Naive thymus-derived CD8-positive, alpha-beta T cell (primary cell): ENCODE data around the gene ADGRD1. TPM values are rescaled to one million over a fixed set of nuclear protein-coding genes. Genes with fewer than 3 reads are reported as not detected.
A peak's percentile ranks its signal among the peaks of the same experiment; 100 is the strongest.

ENCODE experiments used
- ATAC-seq, 2 donors: fragments of 150-1000 bp; cut with Tn5 transposase in 1 of 2; sonication (Bioruptor Pico), chemical (Tn5 transposase) in 1 of 2; 1 replicate in 1 of 2; 2 replicates in 1 of 2; pipeline ENCODE4 v1.10.0; 2021; ENCODE audit warnings: mild to moderate bottlenecking in 2 of 2, moderate library complexity in 2 of 2
- POLR2A ChIA-PET: fragments of 350-600 bp; sonication (Branson Sonifier 250); formaldehyde crosslinking; loops from one replicate; lab custom pipeline; 2021; ENCODE audit warnings: antibody characterized with exemption; lab: Charles Lee
- DNase-seq, 10 donors: peaks; one replicate each; pipeline versions ENCODE4 v3.0.0 to v3.0.0-alpha.2; 2020 to 2022
- H3K27ac Mint-ChIP-seq, 10 donors: one replicate each; pipeline ENCODE4 v1.8.0; 2020 to 2022; ENCODE audit warnings: mild to moderate bottlenecking in 10 of 10, mixed read lengths in 10 of 10, moderate library complexity in 4 of 10, inconsistent platforms in 1 of 10
- H3K27me3 Mint-ChIP-seq, 5 donors: one replicate each; pipeline ENCODE4 v1.8.0; 2021 to 2022; ENCODE audit warnings: mixed read lengths in 5 of 5
- H3K36me3 Mint-ChIP-seq, 3 donors: one replicate each; pipeline ENCODE4 v1.8.0; 2020 to 2022; ENCODE audit warnings: mixed read lengths in 3 of 3, mild to moderate bottlenecking in 2 of 3, inconsistent platforms in 1 of 3
- H3K4me1 Mint-ChIP-seq, 4 donors: one replicate each; pipeline ENCODE4 v1.8.0; 2021 to 2022; ENCODE audit warnings: mixed read lengths in 4 of 4
- H3K4me3 Mint-ChIP-seq, 10 donors: one replicate each; pipeline ENCODE4 v1.8.0; 2020 to 2022; ENCODE audit warnings: mild to moderate bottlenecking in 10 of 10, mixed read lengths in 10 of 10, moderate library complexity in 6 of 10, inconsistent platforms in 1 of 10
- H3K9me3 Mint-ChIP-seq, 9 donors: one replicate each; pipeline ENCODE4 v1.8.0; 2020 to 2022; ENCODE audit warnings: mixed read lengths in 9 of 9, mild to moderate bottlenecking in 3 of 9, inconsistent platforms in 1 of 9, moderate library complexity in 1 of 9
- polyA plus RNA-seq, 3 donors: library from polyadenylated mRNA; unstranded; fragments of 300-500 nt; fragmentation: Illumina TruSeq; gene quantifications; one replicate each; pipeline ENCODE4 v1.2.3, GENCODE V29; 2021
- total RNA-seq, 8 experiments: library from RNA in 2 of 8; stranded (reverse) in 2 of 8; gene quantifications; one replicate each; pipeline ENCODE4 v1.2.3 and lab custom pipeline; 2021 to 2026

The ADGRD1 gene
- total and polyA plus RNA-seq, 5 experiments from 2014 or later = 0.20 to 0.36 (median 0.34) TPM; not detected in 2

- H3K4me1 Mint-ChIP-seq = peaks cover 0 to 5% (median 2%) of the 10 kb centered on the region in 4 donors
- H3K9me3 Mint-ChIP-seq = no peaks in the 10 kb centered on the region
- H3K27me3 Mint-ChIP-seq = peaks cover 0 to 6% (median 0%) of the 10 kb centered on the region in 5 donors
- H3K27ac Mint-ChIP-seq = no peak overlapping the region
- ATAC-seq (no peak), DNase-seq (no peak)
- POLR2A ChIA-PET = no interaction called here
- no peak overlapping the region for H3K4me3 Mint-ChIP-seq
- no peaks in the 10 kb centered on the region for H3K36me3 Mint-ChIP-seq
Observed at GRCh38 chr12:131142891-131143657, 189.4 kb downstream of the ADGRD1 start.

GRCh38 chr12:131146173-131146675 is 192.5 kb downstream of the ADGRD1 start:
- ATAC-seq (no peak), DNase-seq (no peak)
- H3K4me3 Mint-ChIP-seq = no peak overlapping the region
- no peak overlapping the region for H3K27ac Mint-ChIP-seq
- H3K36me3 Mint-ChIP-seq = peaks cover 0 to 9% (median 0%) of the 10 kb centered on the region in 3 donors
- peaks cover 0 to 9% (median 6%) of the 10 kb centered on the region in 9 donors for H3K9me3 Mint-ChIP-seq
- H3K4me1 Mint-ChIP-seq = peaks cover 0 to 5% (median 2%) of the 10 kb centered on the region in 4 donors
- POLR2A ChIA-PET = no interaction called here
- H3K27me3 Mint-ChIP-seq = peaks cover 0 to 14% (median 9%) of the 10 kb centered on the region in 5 donors

GRCh38 chr12:131147293-131147692 is 193.6 kb downstream of the ADGRD1 start:
- POLR2A ChIA-PET = no interaction called here
- Mint-ChIP-seq H3K4me3 (no peak overlapping the region), H3K36me3 (peaks cover 0 to 11% (median 0%) of the 10 kb centered on the region in 3 donors), H3K27ac (no peak overlapping the region), H3K9me3 (peaks cover 0 to 13% (median 7%) of the 10 kb centered on the region in 9 donors), H3K27me3 (peaks cover 3 to 18% (median 11%) of the 10 kb centered on the region in 5 donors), H3K4me1 (peaks cover 0 to 5% (median 2%) of the 10 kb centered on the region in 4 donors)
- DNase-seq (no peak), ATAC-seq (no peak)

- Mint-ChIP-seq H3K4me3 (no peak overlapping the region), H3K27me3 (peaks cover 7 to 21% (median 11%) of the 10 kb centered on the region in 5 donors), H3K36me3 (peaks cover 0 to 11% (median 0%) of the 10 kb centered on the region in 3 donors), H3K4me1 (peaks cover 0 to 5% (median 2%) of the 10 kb centered on the region in 4 donors), H3K27ac (no peak overlapping the region), H3K9me3 (peaks cover 0 to 13% (median 7%) of the 10 kb centered on the region in 9 donors)
- DNase-seq (no peak), ATAC-seq (no peak)
- POLR2A ChIA-PET = no interaction called here
Observed at GRCh38 chr12:131147894-131148293, 194.2 kb downstream of the ADGRD1 start.

DNA sequence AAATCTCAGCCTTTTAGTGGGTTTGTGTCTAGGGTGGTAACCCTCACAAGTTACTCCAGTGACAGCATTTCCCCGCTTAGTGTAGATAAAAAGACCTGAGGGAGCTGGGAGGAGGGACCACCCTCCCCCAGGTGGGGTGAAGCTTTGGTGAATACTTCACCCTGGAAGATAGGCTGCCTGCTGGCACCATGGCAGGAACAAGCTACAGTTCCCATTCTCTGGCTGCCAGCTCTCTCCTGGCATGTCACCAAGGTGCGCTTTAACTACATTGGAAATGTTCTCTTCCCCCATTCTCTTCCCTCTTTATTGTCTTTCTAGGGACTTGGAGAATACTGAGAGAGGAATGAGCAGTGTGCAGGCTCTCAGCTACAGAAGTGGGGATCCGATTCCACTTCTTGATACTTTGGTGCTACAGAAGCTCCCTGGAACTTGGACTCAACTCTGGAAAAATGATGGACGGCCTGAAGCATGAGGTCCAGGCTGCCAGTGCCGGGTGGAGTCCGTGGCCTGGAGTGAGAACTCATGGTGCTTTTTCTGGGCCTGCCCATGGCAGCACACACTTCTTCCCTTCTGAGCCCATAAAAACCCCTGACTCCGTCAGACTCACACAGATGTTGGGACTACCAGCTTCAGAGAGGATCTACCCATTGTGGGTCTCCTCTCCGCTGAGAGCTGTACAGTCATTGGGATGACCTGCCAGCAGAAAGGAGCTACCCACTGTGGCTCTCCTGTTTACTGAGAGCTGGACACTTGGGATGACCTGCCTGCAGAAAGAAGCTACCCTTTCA is 198.0 kb downstream of the ADGRD1 start:
- peaks cover 22 to 34% (median 23%) of the 10 kb centered on the region in 5 donors for H3K27me3 Mint-ChIP-seq
- no peak overlapping the region for H3K4me3 Mint-ChIP-seq
- H3K9me3 Mint-ChIP-seq = peaks cover 0 to 13% (median 7%) of the 10 kb centered on the region in 9 donors
- no peaks in the 10 kb centered on the region for H3K4me1 Mint-ChIP-seq
- H3K27ac Mint-ChIP-seq = no peak overlapping the region
- DNase-seq (peak in 1 of 10 donors; percentile 2), ATAC-seq (no peak)
- H3K36me3 Mint-ChIP-seq = peaks cover 0 to 11% (median 0%) of the 10 kb centered on the region in 3 donors
- POLR2A ChIA-PET = no interaction called here

- no peaks in the 10 kb centered on the region for H3K4me1 Mint-ChIP-seq
- DNase-seq = peak in 1 of 10 donors; percentile 1
- H3K4me3 Mint-ChIP-seq = no peak overlapping the region
- POLR2A ChIA-PET = no interaction called here
- no peak for ATAC-seq
- peaks cover 0 to 13% (median 7%) of the 10 kb centered on the region in 9 donors for H3K9me3 Mint-ChIP-seq
- no peak overlapping the region for H3K27ac Mint-ChIP-seq
- peaks cover 22 to 34% (median 23%) of the 10 kb centered on the region in 5 donors for H3K27me3 Mint-ChIP-seq
- peaks cover 0 to 11% (median 0%) of the 10 kb centered on the region in 3 donors for H3K36me3 Mint-ChIP-seq
Observed at GRCh38 chr12:131152587-131152986, 198.9 kb downstream of the ADGRD1 start.

DNA sequence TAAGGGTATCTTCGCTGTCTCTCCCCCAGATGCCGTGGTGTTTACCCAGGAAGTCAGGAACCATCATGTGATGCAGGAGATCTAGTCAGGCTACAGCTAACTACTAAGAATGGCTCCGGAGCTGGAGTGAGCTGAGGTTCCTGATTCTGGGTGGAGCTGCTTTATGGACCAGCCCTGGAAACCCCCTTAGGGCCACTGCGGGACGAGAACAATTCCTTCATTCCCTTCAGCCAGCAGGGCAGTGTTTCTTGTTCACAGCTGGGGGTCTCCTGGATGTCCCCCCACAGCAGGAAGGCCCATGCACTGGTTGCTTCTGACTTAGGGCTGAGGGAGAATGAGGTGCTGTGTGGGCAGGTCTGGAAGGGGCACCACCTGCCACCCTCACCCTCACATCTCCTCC is 199.3 kb downstream of the ADGRD1 start:
- Mint-ChIP-seq H3K36me3 (peaks cover 0 to 11% (median 0%) of the 10 kb centered on the region in 3 donors), H3K27ac (no peak overlapping the region), H3K9me3 (peaks cover 0 to 13% (median 7%) of the 10 kb centered on the region in 9 donors), H3K4me3 (no peak overlapping the region), H3K4me1 (no peaks in the 10 kb centered on the region), H3K27me3 (peaks cover 22 to 34% (median 23%) of the 10 kb centered on the region in 5 donors)
- DNase-seq (peak in 1 of 10 donors; percentile 3), ATAC-seq (no peak)
- POLR2A ChIA-PET = no interaction called here

GRCh38 chr12:131153956-131154355 is 200.2 kb downstream of the ADGRD1 start:
- ATAC-seq = no peak

DNA sequence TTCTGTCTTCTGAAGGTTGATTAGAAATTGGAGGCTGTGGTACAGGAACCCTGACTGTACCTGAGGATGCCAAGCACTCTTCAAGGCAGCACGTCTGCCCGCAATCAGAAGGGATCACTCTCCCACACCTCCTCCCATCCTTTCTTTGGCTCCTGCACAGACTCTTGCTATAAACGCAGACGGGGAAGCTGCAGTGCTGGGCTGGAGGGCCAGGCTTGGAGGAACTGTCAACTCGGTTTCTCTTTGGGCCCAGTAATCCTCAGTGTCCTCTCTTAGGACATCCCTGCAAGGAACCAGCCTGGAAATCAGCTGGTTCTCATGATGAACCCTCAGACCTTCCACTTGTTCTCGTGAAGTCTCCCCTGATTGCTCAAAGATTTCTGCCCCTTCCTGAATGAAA is 201.4 kb downstream of the ADGRD1 start:
- no peak for DNase-seq
- Mint-ChIP-seq H3K4me1 (no peaks in the 10 kb centered on the region), H3K27ac (no peak overlapping the region), H3K36me3 (peaks cover 0 to 11% (median 0%) of the 10 kb centered on the region in 3 donors), H3K4me3 (no peak overlapping the region), H3K9me3 (peaks cover 0 to 13% (median 7%) of the 10 kb centered on the region in 9 donors), H3K27me3 (peaks cover 17 to 33% (median 22%) of the 10 kb centered on the region in 5 donors)
- ATAC-seq = no peak
- POLR2A ChIA-PET = no interaction called here

More at GRCh38 chr12:131153956-131154355, 200.2 kb downstream of the ADGRD1 start:
- no peak for DNase-seq
- peaks cover 0 to 11% (median 0%) of the 10 kb centered on the region in 3 donors for H3K36me3 Mint-ChIP-seq
- H3K4me1 Mint-ChIP-seq = no peaks in the 10 kb centered on the region
- POLR2A ChIA-PET = no interaction called here
- H3K4me3 Mint-ChIP-seq = no peak overlapping the region
- H3K9me3 Mint-ChIP-seq = peaks cover 0 to 13% (median 7%) of the 10 kb centered on the region in 9 donors
- no peak overlapping the region for H3K27ac Mint-ChIP-seq
- peaks cover 19 to 33% (median 21%) of the 10 kb centered on the region in 5 donors for H3K27me3 Mint-ChIP-seq

- POLR2A ChIA-PET = no interaction called here
- DNase-seq (no peak), ATAC-seq (no peak)
- H3K27ac Mint-ChIP-seq = no peak overlapping the region
- H3K27me3 Mint-ChIP-seq = peaks cover 7 to 25% (median 18%) of the 10 kb centered on the region in 5 donors
- H3K36me3 Mint-ChIP-seq = no peaks in the 10 kb centered on the region
- no peak overlapping the region for H3K4me3 Mint-ChIP-seq
- no peaks in the 10 kb centered on the region for H3K9me3 Mint-ChIP-seq
- H3K4me1 Mint-ChIP-seq = no peaks in the 10 kb centered on the region
Observed at GRCh38 chr12:131157743-131158142, 204.0 kb downstream of the ADGRD1 start.

DNA sequence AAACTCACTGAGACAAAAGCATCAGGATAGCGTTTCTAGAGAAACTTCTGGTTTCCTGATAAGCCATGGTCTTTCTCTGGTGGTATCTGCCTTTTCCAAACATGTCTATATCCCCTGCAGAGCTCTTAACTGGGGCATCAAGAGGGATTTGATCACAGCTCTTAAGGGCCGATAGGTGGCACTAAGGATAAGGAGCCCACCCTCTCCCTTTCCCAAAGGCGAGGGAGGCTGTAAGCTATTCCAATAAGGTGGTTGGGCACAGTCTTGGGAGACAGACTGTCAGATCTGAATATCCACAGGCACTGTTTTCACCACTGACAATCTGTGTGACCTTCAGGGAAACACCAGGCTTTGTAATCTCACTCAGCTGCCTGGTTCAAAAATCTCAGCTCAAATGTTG is 206.0 kb downstream of the ADGRD1 start:
- peaks cover 2 to 20% (median 6%) of the 10 kb centered on the region in 5 donors for H3K27me3 Mint-ChIP-seq
- no peaks in the 10 kb centered on the region for H3K9me3 Mint-ChIP-seq
- H3K4me1 Mint-ChIP-seq = no peaks in the 10 kb centered on the region
- no peaks in the 10 kb centered on the region for H3K36me3 Mint-ChIP-seq
- POLR2A ChIA-PET = no interaction called here
- H3K4me3 Mint-ChIP-seq = no peak overlapping the region
- no peak overlapping the region for H3K27ac Mint-ChIP-seq
- no peak for DNase-seq
- no peak for ATAC-seq

DNA sequence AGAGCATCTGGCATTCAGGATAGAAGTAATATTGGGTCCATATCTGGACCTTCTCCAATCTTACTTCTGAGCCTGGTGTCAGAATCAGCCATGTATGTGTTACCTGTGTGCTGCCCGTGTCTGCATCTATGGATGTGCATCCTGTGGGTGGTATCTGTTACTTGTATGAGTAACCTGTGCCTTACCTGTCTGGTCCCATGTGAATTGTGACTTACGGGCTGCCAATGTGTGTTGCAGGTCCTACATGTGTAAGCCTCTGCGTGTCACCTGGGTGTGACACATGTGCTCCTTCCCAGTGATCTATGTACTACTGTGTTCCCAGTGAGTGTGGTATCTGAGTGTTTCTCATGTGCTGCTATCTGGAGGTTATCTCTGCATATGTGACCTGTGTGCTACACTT is 208.4 kb downstream of the ADGRD1 start:
- Mint-ChIP-seq H3K36me3 (no peaks in the 10 kb centered on the region), H3K4me3 (no peak overlapping the region), H3K27ac (no peak overlapping the region), H3K9me3 (no peaks in the 10 kb centered on the region), H3K27me3 (peaks cover 7 to 30% (median 17%) of the 10 kb centered on the region in 5 donors), H3K4me1 (no peaks in the 10 kb centered on the region)
- DNase-seq = no peak
- POLR2A ChIA-PET = no interaction called here
- ATAC-seq = no peak
